ENCODE measurements around the gene INPP5E.

DNA sequence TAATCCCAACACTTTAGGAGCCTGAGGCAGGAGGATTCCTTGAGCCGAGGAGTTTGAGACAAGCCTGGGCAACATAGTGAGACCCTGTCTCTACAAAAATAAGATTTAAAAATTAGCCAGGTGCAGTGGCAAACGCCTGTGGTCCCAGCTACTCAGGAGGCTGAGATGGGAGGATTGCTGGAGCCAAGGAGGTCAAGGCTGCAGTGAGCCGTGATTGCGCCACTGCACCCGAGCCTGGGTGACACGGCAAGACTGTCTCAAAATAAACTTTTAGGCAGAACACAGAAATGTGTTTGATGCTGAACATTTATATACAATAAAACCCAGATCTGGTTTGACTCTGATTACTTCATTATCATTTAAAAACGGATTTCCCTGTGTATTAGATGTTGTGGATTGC, 34.2 kb downstream of the INPP5E start:
- TF ChIP-seq POLR2A (IDR thresholded peaks at IDR 0.05; ENCODE audit: low read length) (no peak), GATA1 (IDR thresholded peaks at IDR 0.05; ENCODE audit: low read depth, low read length) (no peak)

Data from erythroblast (primary cell).